ENCODE data around the gene BDH1. TPM values are rescaled to one million over a fixed set of nuclear protein-coding genes. Genes with fewer than 3 reads are reported as not detected.

The BDH1 gene
- total RNA-seq, 1 donor from 2014 or later = 14.1 TPM

DNA sequence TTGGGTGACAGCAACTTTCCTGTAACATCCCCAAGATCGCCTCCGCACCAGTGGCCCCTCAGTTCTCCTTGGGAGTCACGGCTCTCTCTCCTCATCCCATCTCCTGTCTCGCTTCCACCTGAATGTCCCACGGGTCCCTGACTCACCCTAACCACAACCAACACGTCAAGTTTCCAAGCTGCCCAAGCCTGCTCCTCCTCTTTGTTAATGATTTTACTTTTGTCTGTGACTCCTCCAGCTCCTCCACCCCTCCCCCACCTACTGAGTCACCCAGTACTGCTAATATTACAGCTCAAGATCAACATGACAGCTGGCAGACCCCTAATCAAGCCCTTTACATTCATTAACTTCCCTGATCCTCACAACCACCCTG, 39.3 kb downstream of the BDH1 start:
- H3K27me3 ChIP-seq (ENCODE audit: control insufficient read depth, insufficient read depth, low read length) = no peaks in the 10 kb centered on the region
- no peak for TF ChIP-seq CTCF (IDR thresholded peaks at IDR 0.05; ENCODE audit: insufficient read depth, low read length, poor library complexity, severe bottlenecking)
- peak; percentile 99 for DNase-seq (ENCODE audit: low read depth)
- no peaks in the 10 kb centered on the region for H3K36me3 ChIP-seq (ENCODE audit: control insufficient read depth, insufficient read depth, low read length)
- H3K4me3 ChIP-seq (ENCODE audit: low read depth, low read length) = no peak overlapping the region

DNA sequence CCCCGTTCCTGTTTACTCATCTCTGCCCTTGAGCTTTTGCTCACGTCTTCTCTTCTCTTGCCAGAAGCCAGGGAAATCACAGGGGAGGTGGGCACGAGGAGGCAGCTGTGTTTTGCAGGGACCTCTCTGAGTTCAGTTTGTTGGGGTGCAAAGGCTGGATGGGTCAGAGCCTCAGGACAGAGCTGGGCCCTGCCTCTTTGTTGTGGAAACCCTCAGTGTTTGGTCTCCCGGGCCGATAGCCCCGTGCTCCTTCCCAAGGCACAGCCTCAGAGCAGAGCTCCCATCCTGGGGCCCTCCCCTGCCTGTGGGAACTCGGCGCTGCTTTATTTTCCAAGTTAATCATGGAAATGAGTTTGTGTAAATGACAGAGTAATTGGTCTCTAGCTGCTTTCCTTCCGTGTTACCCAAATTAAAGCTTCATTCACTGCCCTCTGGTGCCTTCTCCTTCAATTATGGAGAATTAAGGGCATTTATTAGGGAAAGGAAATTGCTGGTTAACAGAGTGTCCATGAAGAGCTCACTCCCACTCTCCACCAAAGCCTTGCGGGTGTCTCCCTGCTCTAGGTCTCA, 40.9 kb downstream of the BDH1 start:
- no peak for DNase-seq (ENCODE audit: low read depth)
- H3K27me3 ChIP-seq (ENCODE audit: control insufficient read depth, insufficient read depth, low read length) = no peaks in the 10 kb centered on the region
- no peak overlapping the region for H3K4me3 ChIP-seq (ENCODE audit: low read depth, low read length)
- no peak for TF ChIP-seq CTCF (IDR thresholded peaks at IDR 0.05; ENCODE audit: insufficient read depth, low read length, poor library complexity, severe bottlenecking)
- H3K36me3 ChIP-seq (ENCODE audit: control insufficient read depth, insufficient read depth, low read length) = no peaks in the 10 kb centered on the region

DNA sequence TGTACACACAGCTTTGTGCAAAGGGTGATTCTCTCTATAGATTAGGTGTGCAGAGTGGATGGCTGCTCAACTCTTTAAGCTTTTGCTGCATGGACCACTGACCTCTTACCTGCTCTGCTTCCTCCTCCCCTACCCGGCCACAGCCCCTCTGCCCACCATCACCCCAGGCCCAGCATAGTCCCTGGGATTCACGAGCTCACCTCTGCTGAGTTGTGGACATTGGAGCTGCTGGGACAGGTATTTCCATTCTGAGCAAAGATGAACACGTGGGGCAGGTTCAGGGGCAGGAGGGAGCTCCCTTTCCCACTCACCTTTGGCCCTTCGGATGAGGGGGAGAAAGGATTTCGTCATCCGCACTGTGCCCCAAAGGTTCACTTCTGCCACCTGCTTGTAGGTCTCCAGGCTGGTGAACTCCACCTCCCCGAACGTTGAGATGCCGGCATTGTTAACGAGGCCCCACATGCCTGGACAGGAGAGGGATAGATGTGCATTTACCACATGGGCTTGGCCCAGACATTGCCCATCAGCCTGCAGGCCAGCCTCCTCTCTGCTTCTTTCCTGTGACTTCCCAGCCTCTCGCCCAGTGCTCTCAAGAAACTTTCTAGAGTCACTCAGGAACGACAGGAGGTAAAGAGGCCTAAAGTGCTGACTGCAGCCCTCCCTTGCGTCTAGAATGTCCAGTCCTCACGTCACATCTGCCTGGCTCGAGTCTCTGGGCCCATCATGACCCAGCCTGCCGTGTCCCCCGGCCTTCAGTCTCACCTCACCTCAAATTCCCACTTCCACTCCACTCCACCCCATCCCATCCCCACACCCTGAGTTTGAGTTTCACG, 41.6 kb downstream of the BDH1 start:
- no peaks in the 10 kb centered on the region for H3K27me3 ChIP-seq (ENCODE audit: control insufficient read depth, insufficient read depth, low read length)
- DNase-seq (ENCODE audit: low read depth) = no peak
- no peak for TF ChIP-seq CTCF (IDR thresholded peaks at IDR 0.05; ENCODE audit: insufficient read depth, low read length, poor library complexity, severe bottlenecking)
- H3K4me3 ChIP-seq (ENCODE audit: low read depth, low read length) = no peak overlapping the region
- H3K36me3 ChIP-seq (ENCODE audit: control insufficient read depth, insufficient read depth, low read length) = no peaks in the 10 kb centered on the region

- Histone ChIP-seq H3K36me3 (ENCODE audit: control insufficient read depth, insufficient read depth, low read length) (no peaks in the 10 kb centered on the region), H3K27me3 (ENCODE audit: control insufficient read depth, insufficient read depth, low read length) (no peaks in the 10 kb centered on the region), H3K4me3 (ENCODE audit: low read depth, low read length) (no peak overlapping the region)
- no peak for TF ChIP-seq CTCF (IDR thresholded peaks at IDR 0.05; ENCODE audit: insufficient read depth, low read length, poor library complexity, severe bottlenecking)
- DNase-seq (ENCODE audit: low read depth) = no peak
These were observed 42.8 kb downstream of the BDH1 start for GRCh38 chr3:197512691-197513571.

- Histone ChIP-seq H3K4me3 (ENCODE audit: low read depth, low read length) (no peak overlapping the region), H3K36me3 (ENCODE audit: control insufficient read depth, insufficient read depth, low read length) (no peaks in the 10 kb centered on the region)
These were observed 43.7 kb downstream of the BDH1 start for GRCh38 chr3:197511853-197512635.

More at GRCh38 chr3:197511853-197512635, 43.7 kb downstream of the BDH1 start:
- no peak for TF ChIP-seq CTCF (IDR thresholded peaks at IDR 0.05; ENCODE audit: insufficient read depth, low read length, poor library complexity, severe bottlenecking)
- DNase-seq (ENCODE audit: low read depth) = no peak
- H3K27me3 ChIP-seq (ENCODE audit: control insufficient read depth, insufficient read depth, low read length) = no peaks in the 10 kb centered on the region

All from kidney epithelial cell (primary cell).